Prostate gland (tissue), 2 donors: ENCODE data around the gene SLC9C1. TPM values are rescaled to one million over a fixed set of nuclear protein-coding genes. Genes with fewer than 3 reads are reported as not detected.

ENCODE experiments used
- DNase-seq: peaks from one replicate; pipeline ENCODE4 v3.0.0-alpha.2; 2019; ENCODE audit warnings: low spot score
- H3K27ac ChIP-seq, 2 donors: fragments of 200-600 bp; sonication (generic); 2 replicates each; pipeline ENCODE4 v1.5.1; 2017 to 2019
- H3K27me3 ChIP-seq: fragments of 200-600 bp; sonication (generic); replicated peaks from 2 replicates; pipeline ENCODE4 v1.5.1; 2019; ENCODE audit not compliant: insufficient read depth
- H3K36me3 ChIP-seq, 2 donors: fragments of 200-600 bp; sonication (generic); 1 replicate in 1 of 2; 2 replicates in 1 of 2; pipeline versions ENCODE4 v1.5.1 to v1.8.1; 2017 to 2019
- H3K4me1 ChIP-seq: fragments of 200-600 bp; sonication (generic); replicated peaks from 2 replicates; pipeline ENCODE4 v1.5.1; 2019
- H3K4me3 ChIP-seq, 2 donors: fragments of 200-600 bp; sonication (generic); 2 replicates each; pipeline ENCODE4 v1.5.1; 2017 to 2019
- H3K9me3 ChIP-seq: fragments of 200-600 bp; sonication (generic); 2 replicates; pipeline ENCODE4 v1.5.1; 2017
- CTCF ChIP-seq, 4 experiments: fragments of 200-600 bp in 2 of 4; fragments of 450-650 bp in 2 of 4; sonication (generic) in 2 of 4; IDR thresholded peaks; 1 replicate in 3 of 4; 2 replicates in 1 of 4; pipeline ENCODE4 v1.5.1; 2016 to 2019; ENCODE audit warnings: antibody characterized with exemption in 4 of 4, mild to moderate bottlenecking in 2 of 4, moderate library complexity in 2 of 4
- POLR2A ChIP-seq: fragments of 450-650 bp; IDR thresholded peaks from one replicate; pipeline ENCODE4 v1.6.1; 2016; ENCODE audit warnings: antibody characterized with exemption, mild to moderate bottlenecking
- POLR2AphosphoS5 ChIP-seq: sonication (generic); formaldehyde crosslinking; IDR thresholded peaks from one replicate; pipeline ENCODE4 v1.6.1; 2017; ENCODE audit warnings: antibody characterized with exemption
- WGBS: methylation state at CpG from one replicate; pipeline ENCODE4 v1.1.5; 2018; 5-methylcytosine and 5-hydroxymethylcytosine counted together
- intact Hi-C: fragments of 100-400 bp; cut with DNase I; formaldehyde crosslinking; loops from one replicate; pipeline ENCODE4 v1.14.2; 2022
- total RNA-seq, 2 donors: library from RNA; depleted of rRNA; stranded (reverse); fragments of >200 nt; gene quantifications; one replicate each; pipeline ENCODE4 v1.1.0, GENCODE V29; 2016

The SLC9C1 gene
- total RNA-seq, 2 donors from 2014 or later = 0.91 TPM; not detected in 1

GRCh38 chr3:112141293-112141692 is 152.7 kb downstream of the SLC9C1 start:
- DNase-seq = no peak
- no peaks in the 10 kb centered on the region for H3K27me3 ChIP-seq
- H3K4me3 ChIP-seq = no peak overlapping the region
- TF ChIP-seq CTCF (IDR thresholded peaks at IDR 0.05) (no peak), POLR2AphosphoS5 (no peak), POLR2A (no peak)
- H3K36me3 ChIP-seq = no peaks in the 10 kb centered on the region
- H3K4me1 ChIP-seq = no peaks in the 10 kb centered on the region
- WGBS = 90% methylated on average over 2 of the region's 2 CpGs
- intact Hi-C loops = no loop called here
- H3K9me3 ChIP-seq = no peaks in the 10 kb centered on the region
- H3K27ac ChIP-seq = no peak overlapping the region

DNA sequence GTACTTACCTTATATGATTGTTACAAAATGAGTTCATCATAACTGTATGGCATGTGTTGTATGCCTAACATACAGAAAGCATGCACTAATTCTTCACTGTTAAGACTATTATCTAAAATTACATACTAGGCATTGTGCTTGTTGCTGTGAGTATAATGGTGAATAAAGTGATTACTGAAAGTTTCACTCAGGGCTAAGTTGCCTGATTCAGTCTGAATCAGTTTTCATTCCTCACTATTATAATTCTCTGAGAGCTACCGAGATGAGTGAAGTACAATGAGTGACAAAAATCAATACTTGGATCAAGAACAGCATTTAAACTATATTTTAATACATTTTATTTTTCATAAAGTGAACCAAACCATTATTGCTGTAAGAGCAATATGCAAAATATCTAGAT is 153.4 kb downstream of the SLC9C1 start:
- no peak overlapping the region for H3K4me3 ChIP-seq
- no peaks in the 10 kb centered on the region for H3K27me3 ChIP-seq
- DNase-seq = no peak
- H3K4me1 ChIP-seq = no peaks in the 10 kb centered on the region
- no peak overlapping the region for H3K27ac ChIP-seq
- WGBS = 91% methylated on average over 1 of the region's 1 CpG
- H3K36me3 ChIP-seq = no peaks in the 10 kb centered on the region
- no peak for TF ChIP-seq POLR2A
- TF ChIP-seq CTCF (IDR thresholded peaks at IDR 0.05) = no peak
- no peak for TF ChIP-seq POLR2AphosphoS5
- no peaks in the 10 kb centered on the region for H3K9me3 ChIP-seq
- intact Hi-C loops = no loop called here

- no peak overlapping the region for H3K4me3 ChIP-seq
- WGBS = 63% methylated on average over 1 of the region's 1 CpG
- no peak for DNase-seq
- no peaks in the 10 kb centered on the region for H3K36me3 ChIP-seq
- intact Hi-C loops = no loop called here
- TF ChIP-seq POLR2AphosphoS5 (no peak), POLR2A (no peak), CTCF (IDR thresholded peaks at IDR 0.05) (no peak)
- no peaks in the 10 kb centered on the region for H3K27me3 ChIP-seq
- H3K4me1 ChIP-seq = no peaks in the 10 kb centered on the region
- no peak overlapping the region for H3K27ac ChIP-seq
- H3K9me3 ChIP-seq = no peaks in the 10 kb centered on the region
Measured at GRCh38 chr3:112138219-112138969, 155.6 kb downstream of the SLC9C1 start.

DNA sequence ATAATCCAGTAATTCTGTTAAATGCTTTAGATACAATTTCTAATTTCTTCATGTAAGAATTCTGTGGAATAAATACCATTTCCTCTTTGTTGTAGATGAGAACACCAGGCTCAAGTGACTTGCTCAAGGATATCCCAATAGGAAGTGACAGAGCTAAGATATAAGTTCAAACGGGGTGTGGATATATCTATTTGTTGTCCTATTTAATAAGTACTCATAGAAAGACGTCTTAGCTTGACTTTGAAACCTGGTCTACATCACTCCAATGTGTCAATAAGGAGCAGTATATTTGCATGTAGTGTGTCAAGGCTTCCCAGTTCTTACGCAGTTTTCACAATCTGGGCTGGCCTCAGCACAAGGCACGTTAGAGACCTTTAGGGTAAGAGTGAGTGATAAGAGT is 156.2 kb downstream of the SLC9C1 start:
- H3K4me1 ChIP-seq = no peaks in the 10 kb centered on the region
- H3K27ac ChIP-seq = no peak overlapping the region
- WGBS = 49% methylated on average over 4 of the region's 4 CpGs
- DNase-seq = no peak
- H3K4me3 ChIP-seq = no peak overlapping the region
- no peaks in the 10 kb centered on the region for H3K9me3 ChIP-seq
- intact Hi-C loops = no loop called here
- TF ChIP-seq POLR2A (no peak), POLR2AphosphoS5 (no peak), CTCF (IDR thresholded peaks at IDR 0.05) (no peak)
- H3K27me3 ChIP-seq = no peaks in the 10 kb centered on the region
- no peaks in the 10 kb centered on the region for H3K36me3 ChIP-seq
